ENCODE measurements around the gene CACFD1. TPM values are rescaled to one million over a fixed set of nuclear protein-coding genes. Genes with fewer than 3 reads are reported as not detected.

CACFD1 gene
- total and polyA plus RNA-seq, 3 donors from 2014 or later, result 34.7 to 47.9 (median 43.3) TPM

- WGBS, 2 donors, result 94 to 95% methylated on average over 4 to 8 of the region's 8 CpGs
- TF ChIP-seq POLR2A (IDR thresholded peaks at IDR 0.05) (no peak), CTCF (IDR thresholded peaks at IDR 0.05) (no peak)
- DNase-seq, result no peak
- no peak overlapping the region for H3K27ac ChIP-seq
- peaks cover 13% of the 10 kb centered on the region for H3K4me1 ChIP-seq
- no peaks in the 10 kb centered on the region for H3K36me3 ChIP-seq (ENCODE audit: low read depth, missing control alignments)
- H3K4me3 ChIP-seq, result no peak overlapping the region
- intact Hi-C loops (cut with DNase I; ENCODE audit: low total_unique reads), result no loop called here
- no peaks in the 10 kb centered on the region for H3K9me3 ChIP-seq
- H3K27me3 ChIP-seq, result no peaks in the 10 kb centered on the region
Measured at GRCh38 chr9:133487331-133487725, 27.6 kb downstream of the CACFD1 start.

GRCh38 chr9:133488686-133489252, 29.0 kb downstream of the CACFD1 start:
- no peak for DNase-seq
- Histone ChIP-seq H3K4me1 (peaks cover 28% of the 10 kb centered on the region), H3K27ac (no peak overlapping the region), H3K9me3 (no peaks in the 10 kb centered on the region), H3K36me3 (ENCODE audit: low read depth, missing control alignments) (no peaks in the 10 kb centered on the region), H3K4me3 (no peak overlapping the region), H3K27me3 (no peaks in the 10 kb centered on the region)
- TF ChIP-seq POLR2A (IDR thresholded peaks at IDR 0.05) (no peak), CTCF (IDR thresholded peaks at IDR 0.05) (no peak)
- intact Hi-C loops (cut with DNase I; ENCODE audit: low total_unique reads), result no loop called here
- 91 to 93% methylated on average over 17 to 18 of the region's 18 CpGs for WGBS, 2 donors

- Histone ChIP-seq H3K4me3 (no peak overlapping the region), H3K27me3 (no peaks in the 10 kb centered on the region), H3K27ac (no peak overlapping the region), H3K36me3 (ENCODE audit: low read depth, missing control alignments) (no peaks in the 10 kb centered on the region), H3K9me3 (no peaks in the 10 kb centered on the region), H3K4me1 (peaks cover 35% of the 10 kb centered on the region)
- TF ChIP-seq POLR2A (IDR thresholded peaks at IDR 0.05) (no peak), CTCF (IDR thresholded peaks at IDR 0.05) (no peak)
- WGBS, 2 donors, result 93 to 98% methylated on average over 16 to 19 of the region's 19 CpGs
- intact Hi-C loops (cut with DNase I; ENCODE audit: low total_unique reads), result no loop called here
- DNase-seq, result no peak
Measured at GRCh38 chr9:133489253-133490190, 29.7 kb downstream of the CACFD1 start.

GRCh38 chr9:133490201-133490681, 30.5 kb downstream of the CACFD1 start:
- Histone ChIP-seq H3K27me3 (no peaks in the 10 kb centered on the region), H3K4me1 (peaks cover 40% of the 10 kb centered on the region), H3K27ac (no peak overlapping the region), H3K36me3 (ENCODE audit: low read depth, missing control alignments) (no peaks in the 10 kb centered on the region), H3K4me3 (no peak overlapping the region), H3K9me3 (no peaks in the 10 kb centered on the region)
- intact Hi-C loops (cut with DNase I; ENCODE audit: low total_unique reads), result no loop called here
- TF ChIP-seq CTCF (IDR thresholded peaks at IDR 0.05) (no peak), POLR2A (IDR thresholded peaks at IDR 0.05) (no peak)
- 85 to 89% methylated on average over 13 of the region's 13 CpGs for WGBS, 2 donors
- no peak for DNase-seq

All from testis (tissue), 3 donors.